ENCODE data around the gene PLEKHM2. TPM values are rescaled to one million over a fixed set of nuclear protein-coding genes. Genes with fewer than 3 reads are reported as not detected.

Gene PLEKHM2
- polyA plus RNA-seq, 1 donor: 26.6 TPM

DNA sequence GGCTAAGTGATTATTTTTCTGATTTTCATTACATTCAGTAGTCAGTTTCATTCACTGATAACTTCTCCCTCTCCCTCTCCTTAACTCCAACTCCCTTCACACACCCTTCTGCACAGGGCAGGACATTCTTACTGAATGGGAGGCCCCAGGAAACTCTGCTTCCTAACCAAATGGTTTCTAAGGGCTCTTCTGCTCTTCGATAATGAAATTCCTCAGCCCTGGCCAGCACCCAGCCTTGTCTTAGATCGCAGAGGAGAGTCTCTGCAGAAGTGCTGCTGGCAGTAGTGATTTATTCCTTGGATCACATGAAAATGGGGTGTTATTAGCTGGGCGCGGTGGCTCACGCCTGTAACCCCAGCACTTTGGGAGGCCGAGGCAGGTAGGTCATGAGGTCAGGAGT lies 16.4 kb downstream of the PLEKHM2 start:
- DNase-seq: no peak
- Histone ChIP-seq H3K27ac (ENCODE audit: low read length) (no peak overlapping the region), H3K27me3 (ENCODE audit: control insufficient read depth, insufficient read depth, low read length) (no peaks in the 10 kb centered on the region), H3K4me1 (ENCODE audit: control insufficient read depth, insufficient read depth, low read length) (peaks cover 14% of the 10 kb centered on the region), H3K9me3 (ENCODE audit: control insufficient read depth, low read depth, low read length) (no peaks in the 10 kb centered on the region), H3K36me3 (ENCODE audit: control insufficient read depth, insufficient read depth, low read length) (peaks cover 13% of the 10 kb centered on the region), H3K4me3 (ENCODE audit: low read length) (no peak overlapping the region)
- no CpG with 5 or more reads among the region's 6 CpGs for WGBS (ENCODE audit: insufficient coverage, low lambda C conversion rate)

GRCh38 chr1:15701784-15702183 lies 17.7 kb downstream of the PLEKHM2 start:
- DNase-seq: no peak
- H3K36me3 ChIP-seq (ENCODE audit: control insufficient read depth, insufficient read depth, low read length): peaks cover 6% of the 10 kb centered on the region
- no CpG with 5 or more reads among the region's 8 CpGs for WGBS (ENCODE audit: insufficient coverage, low lambda C conversion rate)
- H3K9me3 ChIP-seq (ENCODE audit: control insufficient read depth, low read depth, low read length): no peaks in the 10 kb centered on the region
- H3K27me3 ChIP-seq (ENCODE audit: control insufficient read depth, insufficient read depth, low read length): no peaks in the 10 kb centered on the region
- no peak overlapping the region for H3K27ac ChIP-seq (ENCODE audit: low read length)
- H3K4me1 ChIP-seq (ENCODE audit: control insufficient read depth, insufficient read depth, low read length): peaks cover 14% of the 10 kb centered on the region
- H3K4me3 ChIP-seq (ENCODE audit: low read length): no peak overlapping the region

DNA sequence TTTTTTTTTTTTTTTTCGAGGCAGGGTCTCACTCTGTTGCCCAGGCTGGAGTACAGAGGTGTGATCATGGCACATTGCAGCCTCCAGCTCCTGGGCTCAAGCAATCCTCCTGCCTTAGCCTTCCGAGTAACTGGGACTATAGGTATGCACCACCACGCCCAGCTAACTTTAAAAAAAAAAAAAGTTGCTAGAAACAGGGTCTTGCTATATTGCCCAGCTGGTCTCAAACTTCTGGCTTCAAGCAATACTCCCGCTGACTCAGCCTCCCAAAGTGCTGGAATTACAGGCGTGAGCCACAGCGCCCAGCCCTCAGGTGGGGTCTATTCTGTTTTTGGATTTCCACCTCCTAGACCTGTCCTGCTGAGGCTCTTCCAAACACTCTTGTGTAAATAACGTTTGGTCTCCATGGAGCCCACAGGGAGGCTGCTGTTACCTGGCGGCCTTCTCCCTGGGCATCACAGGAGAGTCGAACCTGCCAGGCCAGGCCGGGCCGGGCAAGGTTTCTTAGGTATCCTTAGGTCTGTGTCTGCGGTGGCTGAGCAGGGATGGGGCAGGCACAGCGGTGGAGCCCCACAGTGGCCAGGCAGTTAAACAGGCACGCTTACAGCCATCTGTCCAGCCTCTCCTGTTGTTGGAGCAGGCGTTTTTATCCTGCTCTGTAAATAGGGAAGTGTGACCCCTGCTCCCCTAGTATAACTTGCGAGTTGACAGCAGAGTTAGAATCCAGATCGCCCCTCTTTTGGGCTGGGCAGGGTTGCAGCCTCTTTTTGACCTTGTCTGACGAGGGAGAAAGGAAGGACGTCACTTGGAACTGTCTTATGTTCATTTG lies 18.8 kb downstream of the PLEKHM2 start:
- Histone ChIP-seq H3K27me3 (ENCODE audit: control insufficient read depth, insufficient read depth, low read length) (no peaks in the 10 kb centered on the region), H3K36me3 (ENCODE audit: control insufficient read depth, insufficient read depth, low read length) (peaks cover 5% of the 10 kb centered on the region), H3K27ac (ENCODE audit: low read length) (peak overlapping the region; percentile 85), H3K4me1 (ENCODE audit: control insufficient read depth, insufficient read depth, low read length) (peaks cover 14% of the 10 kb centered on the region), H3K9me3 (ENCODE audit: control insufficient read depth, low read depth, low read length) (no peaks in the 10 kb centered on the region), H3K4me3 (ENCODE audit: low read length) (peak overlapping the region; percentile 3)
- WGBS (ENCODE audit: insufficient coverage, low lambda C conversion rate): no CpG with 5 or more reads among the region's 19 CpGs
- no peak for DNase-seq

DNA sequence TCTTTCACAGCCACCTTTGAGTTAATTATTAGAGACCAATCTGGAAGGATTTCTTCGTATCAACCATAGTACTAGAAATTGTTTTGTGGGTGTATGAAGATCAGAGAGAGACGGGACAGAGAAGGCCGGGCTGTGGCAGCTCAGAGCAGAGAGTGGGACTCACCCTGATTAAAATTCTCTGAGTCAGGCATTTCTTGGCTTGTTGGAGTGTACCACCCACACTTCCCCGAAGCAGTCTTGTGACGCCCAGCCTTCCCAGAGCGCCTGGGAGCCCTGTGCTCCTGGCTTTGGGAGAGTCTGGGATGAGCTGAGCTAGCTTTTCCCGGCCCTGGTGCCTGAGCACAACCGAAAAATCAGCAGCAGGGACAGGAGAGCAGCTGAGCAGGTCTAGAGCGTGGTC lies 19.4 kb downstream of the PLEKHM2 start:
- Histone ChIP-seq H3K36me3 (ENCODE audit: control insufficient read depth, insufficient read depth, low read length) (peaks cover 5% of the 10 kb centered on the region), H3K27me3 (ENCODE audit: control insufficient read depth, insufficient read depth, low read length) (no peaks in the 10 kb centered on the region), H3K9me3 (ENCODE audit: control insufficient read depth, low read depth, low read length) (no peaks in the 10 kb centered on the region), H3K27ac (ENCODE audit: low read length) (peak overlapping the region; percentile 85), H3K4me1 (ENCODE audit: control insufficient read depth, insufficient read depth, low read length) (peaks cover 14% of the 10 kb centered on the region), H3K4me3 (ENCODE audit: low read length) (peak overlapping the region; percentile 3)
- peak; percentile 73 to 84 for DNase-seq
- no CpG with 5 or more reads among the region's 9 CpGs for WGBS (ENCODE audit: insufficient coverage, low lambda C conversion rate)

DNA sequence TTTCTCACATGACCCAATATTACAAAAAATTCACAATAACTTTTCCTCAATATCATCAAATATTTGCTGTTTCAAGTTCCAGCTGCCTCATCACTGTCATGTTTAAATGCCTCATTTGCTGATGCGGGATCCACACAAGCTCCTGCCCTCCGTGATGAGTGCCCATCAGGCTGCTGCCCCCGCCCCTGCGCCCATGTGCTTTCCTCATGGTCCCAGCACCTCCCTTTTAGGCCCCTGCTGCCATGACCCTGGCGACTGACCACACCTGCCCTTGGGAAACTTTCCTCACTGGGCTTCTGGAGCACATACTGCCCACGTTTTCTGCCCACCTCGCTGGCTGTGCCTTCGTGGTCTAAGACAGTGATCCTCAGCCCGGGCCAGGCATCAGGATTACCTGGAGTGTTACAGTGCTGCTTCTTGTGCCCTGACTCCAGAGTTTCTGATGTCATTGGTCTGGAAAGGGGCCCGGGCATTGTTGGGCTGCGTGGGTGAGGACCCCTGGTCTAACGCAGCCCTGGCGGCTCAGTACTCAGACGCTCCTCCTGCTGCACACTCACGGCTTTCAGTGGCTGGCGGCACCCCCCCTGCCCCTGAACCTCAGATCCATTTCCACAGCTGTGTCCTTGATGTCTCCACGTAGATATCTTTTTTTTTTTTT lies 20.5 kb downstream of the PLEKHM2 start:
- no CpG with 5 or more reads among the region's 17 CpGs for WGBS (ENCODE audit: insufficient coverage, low lambda C conversion rate)
- Histone ChIP-seq H3K36me3 (ENCODE audit: control insufficient read depth, insufficient read depth, low read length) (peaks cover 5% of the 10 kb centered on the region), H3K27me3 (ENCODE audit: control insufficient read depth, insufficient read depth, low read length) (no peaks in the 10 kb centered on the region), H3K4me1 (ENCODE audit: control insufficient read depth, insufficient read depth, low read length) (peaks cover 14% of the 10 kb centered on the region), H3K9me3 (ENCODE audit: control insufficient read depth, low read depth, low read length) (no peaks in the 10 kb centered on the region), H3K4me3 (ENCODE audit: low read length) (no peak overlapping the region), H3K27ac (ENCODE audit: low read length) (no peak overlapping the region)
- DNase-seq: no peak

DNA sequence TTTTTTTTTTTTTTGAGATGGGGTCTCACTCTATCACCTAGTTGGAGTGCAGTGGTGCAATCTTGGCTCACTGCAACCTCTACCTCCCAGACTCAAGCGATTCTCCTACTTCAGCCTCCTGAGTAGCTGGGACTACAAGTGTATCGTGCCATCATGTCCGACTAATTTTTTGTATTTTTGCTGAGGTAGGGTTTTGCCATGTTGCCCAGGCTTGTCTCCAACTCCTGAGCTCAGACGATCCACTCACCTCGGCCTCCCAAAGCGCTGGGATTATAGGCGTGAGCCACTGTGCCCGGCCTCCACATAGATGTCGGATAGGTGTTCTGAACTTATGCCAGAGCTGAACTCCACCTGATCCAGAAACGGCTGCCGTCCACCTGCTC lies 21.1 kb downstream of the PLEKHM2 start:
- Histone ChIP-seq H3K9me3 (ENCODE audit: control insufficient read depth, low read depth, low read length) (no peaks in the 10 kb centered on the region), H3K27ac (ENCODE audit: low read length) (no peak overlapping the region), H3K27me3 (ENCODE audit: control insufficient read depth, insufficient read depth, low read length) (no peaks in the 10 kb centered on the region), H3K4me1 (ENCODE audit: control insufficient read depth, insufficient read depth, low read length) (peaks cover 14% of the 10 kb centered on the region), H3K36me3 (ENCODE audit: control insufficient read depth, insufficient read depth, low read length) (peaks cover 5% of the 10 kb centered on the region), H3K4me3 (ENCODE audit: low read length) (no peak overlapping the region)
- DNase-seq: no peak
- WGBS (ENCODE audit: insufficient coverage, low lambda C conversion rate): no CpG with 5 or more reads among the region's 11 CpGs

GRCh38 chr1:15706751-15707150 lies 22.6 kb downstream of the PLEKHM2 start:
- Histone ChIP-seq H3K27ac (ENCODE audit: low read length) (no peak overlapping the region), H3K4me1 (ENCODE audit: control insufficient read depth, insufficient read depth, low read length) (peaks cover 14% of the 10 kb centered on the region)
- 100% methylated on average over 1 of the region's 7 CpGs for WGBS (ENCODE audit: insufficient coverage, low lambda C conversion rate)

GRCh38 chr1:15707239-15707925 lies 23.3 kb downstream of the PLEKHM2 start:
- DNase-seq: no peak
- Histone ChIP-seq H3K4me3 (ENCODE audit: low read length) (no peak overlapping the region), H3K4me1 (ENCODE audit: control insufficient read depth, insufficient read depth, low read length) (peaks cover 14% of the 10 kb centered on the region), H3K27me3 (ENCODE audit: control insufficient read depth, insufficient read depth, low read length) (no peaks in the 10 kb centered on the region), H3K9me3 (ENCODE audit: control insufficient read depth, low read depth, low read length) (no peaks in the 10 kb centered on the region), H3K36me3 (ENCODE audit: control insufficient read depth, insufficient read depth, low read length) (peaks cover 5% of the 10 kb centered on the region), H3K27ac (ENCODE audit: low read length) (no peak overlapping the region)
- 67% methylated on average over 1 of the region's 8 CpGs for WGBS (ENCODE audit: insufficient coverage, low lambda C conversion rate)

More at GRCh38 chr1:15706751-15707150, 22.6 kb downstream of the PLEKHM2 start:
- H3K9me3 ChIP-seq (ENCODE audit: control insufficient read depth, low read depth, low read length): no peaks in the 10 kb centered on the region
- DNase-seq: no peak
- H3K27me3 ChIP-seq (ENCODE audit: control insufficient read depth, insufficient read depth, low read length): no peaks in the 10 kb centered on the region
- H3K36me3 ChIP-seq (ENCODE audit: control insufficient read depth, insufficient read depth, low read length): peaks cover 5% of the 10 kb centered on the region
- no peak overlapping the region for H3K4me3 ChIP-seq (ENCODE audit: low read length)

- Histone ChIP-seq H3K27ac (ENCODE audit: low read length) (no peak overlapping the region), H3K36me3 (ENCODE audit: control insufficient read depth, insufficient read depth, low read length) (peaks cover 5% of the 10 kb centered on the region), H3K4me3 (ENCODE audit: low read length) (no peak overlapping the region), H3K27me3 (ENCODE audit: control insufficient read depth, insufficient read depth, low read length) (no peaks in the 10 kb centered on the region), H3K9me3 (ENCODE audit: control insufficient read depth, low read depth, low read length) (no peaks in the 10 kb centered on the region), H3K4me1 (ENCODE audit: control insufficient read depth, insufficient read depth, low read length) (peaks cover 4% of the 10 kb centered on the region)
- WGBS (ENCODE audit: insufficient coverage, low lambda C conversion rate): 100% methylated on average over 1 of the region's 15 CpGs
- no peak for DNase-seq
Observed at GRCh38 chr1:15708486-15709137, 24.5 kb downstream of the PLEKHM2 start.

DNA sequence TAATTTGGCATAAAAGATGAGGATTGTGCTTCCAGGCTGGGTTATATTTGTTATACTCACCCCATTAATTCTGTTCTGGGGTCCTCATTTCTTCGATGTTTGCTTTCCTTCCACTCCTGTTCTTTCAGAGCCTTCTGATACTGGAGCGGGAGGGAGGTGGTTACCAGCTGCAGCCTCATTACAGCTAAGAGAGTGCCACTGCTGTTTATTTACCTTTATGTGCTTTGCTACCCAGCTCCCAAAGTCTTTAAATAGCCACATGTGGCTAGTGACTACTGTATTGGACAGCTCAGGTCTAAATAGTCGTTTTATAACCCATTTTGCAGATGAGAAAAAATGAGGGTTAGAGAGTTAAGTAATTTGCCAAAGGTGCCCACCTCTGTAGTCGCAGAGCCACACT lies 25.1 kb downstream of the PLEKHM2 start:
- no CpG with 5 or more reads among the region's 4 CpGs for WGBS (ENCODE audit: insufficient coverage, low lambda C conversion rate)
- Histone ChIP-seq H3K4me3 (ENCODE audit: low read length) (no peak overlapping the region), H3K27ac (ENCODE audit: low read length) (no peak overlapping the region), H3K27me3 (ENCODE audit: control insufficient read depth, insufficient read depth, low read length) (no peaks in the 10 kb centered on the region), H3K36me3 (ENCODE audit: control insufficient read depth, insufficient read depth, low read length) (peaks cover 5% of the 10 kb centered on the region), H3K9me3 (ENCODE audit: control insufficient read depth, low read depth, low read length) (no peaks in the 10 kb centered on the region), H3K4me1 (ENCODE audit: control insufficient read depth, insufficient read depth, low read length) (no peaks in the 10 kb centered on the region)
- DNase-seq: no peak
